NAMALWA (cell line): ENCODE results near the gene PIGV.

Source experiments
- DNase-seq: peaks from one replicate; pipeline ENCODE4 v3.0.0-alpha.2; 2015; ENCODE audit warnings: low spot score

PIGV gene

DNA sequence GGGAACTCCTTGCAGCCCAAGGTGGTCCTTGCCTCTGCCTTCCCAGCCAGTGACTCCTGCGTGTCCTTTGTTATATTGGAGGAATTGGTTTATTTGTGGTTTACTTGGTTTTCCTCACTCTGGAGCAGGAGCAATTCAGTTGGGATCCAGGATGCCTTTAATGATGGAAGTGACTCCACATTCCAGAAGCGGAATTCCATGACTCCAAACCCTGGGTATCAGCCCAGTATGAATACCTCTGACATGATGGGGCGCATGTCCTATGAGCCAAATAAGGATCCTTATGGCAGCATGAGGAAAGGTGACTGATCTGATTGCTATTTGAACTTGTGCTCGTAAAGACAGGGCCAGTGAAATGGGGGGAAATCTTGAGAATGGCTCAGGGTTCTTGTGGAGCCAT, 15.1 kb upstream of the PIGV start:
- DNase-seq = no peak

DNA sequence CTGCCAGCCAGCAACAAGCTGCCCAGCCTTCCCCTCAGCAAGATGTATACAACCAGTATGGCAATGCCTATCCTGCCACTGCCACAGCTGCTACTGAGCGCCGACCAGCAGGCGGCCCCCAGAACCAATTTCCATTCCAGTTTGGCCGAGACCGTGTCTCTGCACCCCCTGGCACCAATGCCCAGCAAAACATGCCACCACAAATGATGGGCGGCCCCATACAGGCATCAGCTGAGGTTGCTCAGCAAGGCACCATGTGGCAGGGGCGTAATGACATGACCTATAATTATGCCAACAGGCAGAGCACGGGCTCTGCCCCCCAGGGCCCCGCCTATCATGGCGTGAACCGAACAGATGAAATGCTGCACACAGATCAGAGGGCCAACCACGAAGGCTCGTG, 13.3 kb upstream of the PIGV start:
- no peak for DNase-seq

DNA sequence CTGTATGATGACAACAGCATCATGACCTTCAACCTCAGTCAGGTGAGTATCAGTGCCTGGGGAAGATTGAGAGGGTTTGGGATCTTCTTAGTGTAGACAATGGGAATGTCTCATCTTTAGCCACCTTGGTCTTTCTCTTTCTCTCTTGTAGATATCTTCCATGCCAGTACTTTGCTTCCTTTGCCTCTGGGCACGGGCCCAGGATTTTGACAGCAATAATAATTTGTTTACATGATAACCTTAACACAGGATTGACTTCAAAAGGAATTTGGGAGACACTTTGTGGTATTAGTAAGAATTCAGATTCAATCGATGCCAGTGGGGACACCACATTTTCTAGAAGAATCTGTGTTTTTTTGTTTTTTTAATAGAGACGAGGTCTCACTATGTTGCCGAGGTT, 12.1 kb upstream of the PIGV start:
- DNase-seq = no peak

DNA sequence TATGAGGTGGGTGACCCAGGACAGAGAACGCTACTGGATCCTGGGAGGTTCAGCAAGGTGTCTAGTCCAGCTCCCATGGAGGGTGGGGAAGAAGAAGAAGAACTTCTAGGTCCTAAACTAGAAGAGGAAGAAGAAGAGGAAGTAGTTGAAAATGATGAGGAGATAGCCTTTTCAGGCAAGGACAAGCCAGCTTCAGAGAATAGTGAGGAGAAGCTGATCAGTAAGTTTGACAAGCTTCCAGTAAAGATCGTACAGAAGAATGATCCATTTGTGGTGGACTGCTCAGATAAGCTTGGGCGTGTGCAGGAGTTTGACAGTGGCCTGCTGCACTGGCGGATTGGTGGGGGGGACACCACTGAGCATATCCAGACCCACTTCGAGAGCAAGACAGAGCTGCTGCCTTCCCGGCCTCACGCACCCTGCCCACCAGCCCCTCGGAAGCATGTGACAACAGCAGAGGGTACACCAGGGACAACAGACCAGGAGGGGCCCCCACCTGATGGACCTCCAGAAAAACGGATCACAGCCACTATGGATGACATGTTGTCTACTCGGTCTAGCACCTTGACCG, 8.6 kb upstream of the PIGV start:
- DNase-seq = no peak

DNA sequence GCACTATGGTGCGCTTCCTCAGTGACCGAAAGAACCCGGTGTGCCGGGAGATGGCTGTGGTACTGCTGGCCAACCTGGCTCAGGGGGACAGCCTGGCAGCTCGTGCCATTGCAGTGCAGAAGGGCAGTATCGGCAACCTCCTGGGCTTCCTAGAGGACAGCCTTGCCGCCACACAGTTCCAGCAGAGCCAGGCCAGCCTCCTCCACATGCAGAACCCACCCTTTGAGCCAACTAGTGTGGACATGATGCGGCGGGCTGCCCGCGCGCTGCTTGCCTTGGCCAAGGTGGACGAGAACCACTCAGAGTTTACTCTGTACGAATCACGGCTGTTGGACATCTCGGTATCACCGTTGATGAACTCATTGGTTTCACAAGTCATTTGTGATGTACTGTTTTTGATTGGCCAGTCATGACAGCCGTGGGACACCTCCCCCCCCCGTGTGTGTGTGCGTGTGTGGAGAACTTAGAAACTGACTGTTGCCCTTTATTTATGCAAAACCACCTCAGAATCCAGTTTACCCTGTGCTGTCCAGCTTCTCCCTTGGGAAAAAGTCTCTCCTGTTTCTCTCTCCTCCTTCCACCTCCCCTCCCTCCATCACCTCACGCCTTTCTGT, 7.3 kb upstream of the PIGV start:
- DNase-seq = no peak

DNA sequence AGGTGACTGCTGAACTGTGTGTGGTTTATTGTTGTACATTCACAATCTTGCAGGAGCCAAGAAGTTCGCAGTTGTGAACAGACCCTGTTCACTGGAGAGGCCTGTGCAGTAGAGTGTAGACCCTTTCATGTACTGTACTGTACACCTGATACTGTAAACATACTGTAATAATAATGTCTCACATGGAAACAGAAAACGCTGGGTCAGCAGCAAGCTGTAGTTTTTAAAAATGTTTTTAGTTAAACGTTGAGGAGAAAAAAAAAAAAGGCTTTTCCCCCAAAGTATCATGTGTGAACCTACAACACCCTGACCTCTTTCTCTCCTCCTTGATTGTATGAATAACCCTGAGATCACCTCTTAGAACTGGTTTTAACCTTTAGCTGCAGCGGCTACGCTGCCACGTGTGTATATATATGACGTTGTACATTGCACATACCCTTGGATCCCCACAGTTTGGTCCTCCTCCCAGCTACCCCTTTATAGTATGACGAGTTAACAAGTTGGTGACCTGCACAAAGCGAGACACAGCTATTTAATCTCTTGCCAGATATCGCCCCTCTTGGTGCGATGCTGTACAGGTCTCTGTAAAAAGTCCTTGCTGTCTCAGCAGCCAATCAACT, 6.4 kb upstream of the PIGV start:
- DNase-seq = no peak

DNA sequence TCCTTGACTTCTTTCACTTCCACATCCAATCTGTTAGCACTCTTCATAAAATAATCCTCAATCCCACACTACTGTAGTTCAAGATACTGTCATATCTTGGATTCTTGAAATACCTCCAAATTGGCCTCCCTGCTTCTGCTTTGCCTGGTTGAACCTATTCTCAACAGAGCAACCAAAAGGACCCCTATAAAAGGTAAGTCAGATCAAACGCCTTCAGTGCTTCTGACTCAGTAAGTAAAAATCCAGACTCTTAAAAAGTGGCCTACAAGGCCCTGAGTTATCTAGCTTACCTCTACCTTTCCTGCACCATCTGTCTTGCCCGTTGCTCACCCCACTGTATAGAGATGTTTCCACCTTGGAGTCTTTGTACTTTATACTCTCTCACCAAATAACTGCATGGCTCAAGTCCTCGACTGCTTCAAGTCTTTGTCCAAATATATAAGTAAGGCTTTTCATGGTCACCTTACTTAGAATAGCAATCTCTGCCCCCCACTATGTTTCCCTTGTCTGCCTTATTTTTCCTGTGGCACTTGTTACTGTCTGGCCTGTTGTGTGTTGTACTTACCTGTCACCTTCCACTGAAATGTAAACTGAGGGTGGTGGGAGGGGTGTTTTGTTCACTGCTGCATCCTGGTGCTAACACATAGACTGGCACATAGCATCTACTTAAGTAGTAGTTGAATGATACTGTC, 5.1 kb upstream of the PIGV start:
- DNase-seq = no peak

DNA sequence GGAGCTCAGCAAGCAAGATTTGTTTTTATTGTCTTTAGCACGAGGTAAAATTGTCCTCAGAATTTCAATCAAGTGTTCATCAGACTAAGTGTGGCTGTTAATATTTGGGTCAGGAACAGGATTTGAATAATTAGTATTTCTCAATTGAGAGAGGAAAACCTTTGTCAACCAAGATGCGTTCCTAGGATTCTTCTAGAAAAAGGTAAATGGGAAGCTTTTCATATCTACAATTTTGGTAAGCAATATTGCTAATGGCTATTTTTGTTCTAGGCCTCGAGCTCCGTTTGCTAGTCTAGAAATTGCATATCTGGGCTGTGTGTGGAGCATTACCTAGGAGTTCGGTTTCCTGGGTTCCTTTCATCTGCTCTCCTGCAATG, 4.1 kb upstream of the PIGV start:
- no peak for DNase-seq

DNA sequence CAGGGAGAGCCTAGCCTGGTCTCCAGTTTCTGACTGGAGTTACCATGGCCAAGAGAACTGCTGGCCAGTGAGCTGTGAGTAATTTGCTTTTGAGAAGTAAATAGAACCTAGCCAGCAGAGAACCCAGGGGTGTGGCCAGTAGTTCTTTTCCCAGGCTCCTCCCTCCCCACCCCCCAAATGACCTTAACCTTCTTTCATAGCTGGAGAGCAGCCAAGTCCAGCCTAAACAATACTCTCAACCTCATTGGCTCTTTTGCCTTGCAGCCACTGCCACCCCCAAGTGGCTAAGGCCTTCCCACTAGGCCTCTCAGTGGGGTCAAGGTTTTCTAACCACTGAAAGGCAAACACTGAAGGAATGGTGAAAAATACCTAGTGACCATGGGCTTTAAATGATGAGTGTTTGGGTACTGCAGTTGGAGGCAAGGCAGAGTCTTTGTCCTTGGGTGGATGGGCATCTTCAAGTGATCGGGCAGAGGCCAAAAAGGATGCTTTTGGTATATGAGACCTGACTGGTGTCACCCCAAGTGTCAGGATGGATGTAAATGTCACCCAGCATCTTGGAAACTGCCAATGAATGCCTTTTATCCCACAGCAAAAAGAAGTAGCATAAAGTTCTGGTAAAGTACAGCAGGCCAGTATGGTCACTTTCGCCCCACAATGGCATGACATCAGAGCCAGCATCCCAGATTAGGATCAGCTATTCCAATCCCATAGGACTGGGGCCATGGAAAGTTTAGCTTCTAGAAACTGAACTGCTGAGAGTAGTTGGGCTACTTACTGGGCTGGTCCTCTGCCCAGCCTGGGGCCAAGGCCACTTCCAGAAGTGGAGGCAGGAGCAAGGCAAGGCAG, 3.5 kb upstream of the PIGV start:
- DNase-seq = no peak

DNA sequence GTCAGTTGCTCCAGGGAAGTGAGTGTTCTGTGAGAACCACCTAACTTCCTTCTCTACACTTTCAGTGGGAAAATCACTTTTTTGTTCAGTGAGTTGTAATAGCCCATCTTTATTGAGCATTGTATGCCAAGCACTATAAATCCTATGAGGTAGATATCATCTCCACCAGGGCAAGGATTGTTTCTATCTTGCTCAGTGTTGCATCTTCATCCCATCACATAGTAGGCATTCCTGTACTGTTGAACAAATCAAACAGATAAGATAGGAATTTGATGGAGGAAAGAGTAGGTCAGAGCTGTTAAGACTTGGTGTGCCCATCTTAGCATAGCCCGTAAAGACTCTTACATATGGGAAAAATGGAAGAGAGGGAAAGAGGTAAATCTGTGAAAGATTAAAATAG, 2.9 kb upstream of the PIGV start:
- DNase-seq = no peak

DNA sequence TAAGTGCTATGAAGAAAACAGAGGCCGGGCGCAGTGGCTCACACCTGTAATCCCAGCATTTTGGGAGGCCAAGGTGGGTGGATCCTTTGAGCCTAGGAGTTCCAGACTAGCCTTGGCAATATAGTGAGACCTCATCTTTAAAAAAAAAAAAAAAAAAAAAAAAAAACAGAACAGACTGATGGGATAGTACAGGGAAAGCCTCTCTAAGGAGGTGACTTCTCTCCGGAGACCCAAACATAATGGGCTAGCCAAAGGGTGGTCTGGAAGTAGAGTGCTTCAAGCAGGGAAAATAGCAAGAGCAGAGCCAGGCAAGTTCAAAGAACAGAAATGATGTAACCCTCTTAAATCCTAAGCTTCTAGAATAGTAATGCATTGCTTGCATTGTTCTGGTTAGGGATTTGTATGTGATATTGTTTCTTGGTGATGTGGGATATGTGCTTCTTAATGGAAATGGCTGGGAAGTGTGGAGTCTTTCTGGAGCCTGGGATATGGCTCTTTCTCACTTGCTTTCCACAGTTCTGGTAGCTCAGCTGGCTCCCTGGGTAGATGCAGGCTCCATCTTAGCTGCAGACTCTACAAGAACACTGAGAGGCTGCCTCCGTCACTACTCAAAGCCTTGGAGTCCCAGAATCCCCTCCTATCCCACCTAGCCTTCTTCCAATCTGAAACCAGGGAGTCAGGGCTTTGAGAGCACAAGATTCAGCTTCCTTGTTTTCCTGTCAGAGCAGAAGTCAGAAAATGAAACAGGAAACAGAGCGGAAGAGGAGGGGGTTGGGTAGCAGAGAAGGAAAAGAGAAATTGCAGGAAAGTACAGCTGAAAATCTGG, 1.9 kb upstream of the PIGV start:
- DNase-seq = no peak

DNA sequence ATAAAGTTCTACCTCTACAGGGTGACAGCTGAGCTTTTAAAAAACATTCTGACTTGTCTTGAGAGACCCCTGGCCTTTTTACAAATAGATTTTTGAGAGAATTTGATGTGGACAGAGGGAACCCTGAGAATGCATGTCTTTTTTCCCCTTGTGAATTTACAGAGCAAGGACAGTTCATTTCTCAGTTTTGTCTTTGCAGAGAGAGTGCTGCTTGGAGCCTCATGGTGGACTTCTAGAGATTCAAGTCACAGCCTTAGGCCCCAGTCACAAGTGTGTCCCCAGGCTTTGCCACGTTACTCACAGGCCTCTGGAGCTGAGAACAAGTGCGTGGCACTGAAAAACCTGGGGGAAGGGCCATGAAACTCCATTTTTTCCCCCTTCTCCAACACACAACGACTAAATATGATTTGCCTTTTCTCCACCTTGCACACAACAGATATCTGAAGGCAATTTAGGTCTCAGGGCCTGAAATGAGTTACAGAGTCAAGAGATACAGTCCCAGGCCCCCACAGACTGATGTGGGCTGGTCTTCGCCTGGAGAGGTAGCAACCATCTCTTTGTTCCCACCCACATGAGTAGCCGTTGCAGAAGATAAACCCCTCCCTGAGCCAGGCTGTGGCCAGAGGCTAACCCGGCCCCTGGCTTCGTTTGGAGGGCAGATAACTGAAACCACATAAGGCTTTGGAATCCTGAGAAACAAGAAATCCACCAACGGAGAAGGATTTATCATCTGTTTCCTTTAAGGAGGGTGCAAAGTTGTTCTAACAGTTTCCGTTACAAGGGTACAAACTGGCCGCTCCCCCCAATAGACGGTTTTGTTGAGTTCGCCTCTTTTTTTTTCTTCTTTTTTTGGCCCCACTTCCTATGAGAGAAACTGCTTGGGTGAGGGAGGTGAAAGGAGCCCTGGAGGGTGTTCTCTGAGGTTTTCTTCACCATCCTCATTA, 1.0 kb upstream of the PIGV start:
- peak; percentile 72 for DNase-seq

DNA sequence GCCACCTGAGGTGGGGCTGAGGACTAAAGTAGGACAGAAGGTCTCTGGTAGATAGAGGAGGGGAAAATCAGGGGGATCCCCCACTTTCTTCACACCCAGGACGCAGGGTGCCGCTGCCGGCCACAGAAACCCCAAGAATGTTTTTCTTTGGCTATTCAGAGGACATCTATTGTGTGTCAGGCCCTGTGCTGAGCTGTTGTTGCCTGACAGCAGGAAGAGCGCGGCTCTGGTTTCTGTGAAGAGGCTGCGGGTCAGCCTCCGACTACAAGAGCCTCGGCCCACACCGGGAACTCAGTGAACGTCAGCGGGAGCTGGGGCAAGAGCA, 407 bp upstream of the PIGV start:
- peak; percentile 79 for DNase-seq

DNA sequence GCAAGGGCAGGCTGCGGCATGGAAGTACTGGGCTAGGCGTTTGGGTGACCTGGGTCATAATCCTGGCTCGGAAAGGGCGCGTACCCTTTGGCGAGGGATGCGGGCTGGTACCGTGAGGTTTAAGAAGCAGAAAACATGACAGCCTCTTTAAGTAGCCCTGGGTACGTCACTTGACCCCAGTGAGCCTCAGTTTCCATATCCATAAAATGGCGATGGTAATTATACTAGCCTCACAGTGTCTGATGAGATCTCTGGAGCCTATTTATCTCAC, 700 bp downstream of the PIGV start:
- no peak for DNase-seq

DNA sequence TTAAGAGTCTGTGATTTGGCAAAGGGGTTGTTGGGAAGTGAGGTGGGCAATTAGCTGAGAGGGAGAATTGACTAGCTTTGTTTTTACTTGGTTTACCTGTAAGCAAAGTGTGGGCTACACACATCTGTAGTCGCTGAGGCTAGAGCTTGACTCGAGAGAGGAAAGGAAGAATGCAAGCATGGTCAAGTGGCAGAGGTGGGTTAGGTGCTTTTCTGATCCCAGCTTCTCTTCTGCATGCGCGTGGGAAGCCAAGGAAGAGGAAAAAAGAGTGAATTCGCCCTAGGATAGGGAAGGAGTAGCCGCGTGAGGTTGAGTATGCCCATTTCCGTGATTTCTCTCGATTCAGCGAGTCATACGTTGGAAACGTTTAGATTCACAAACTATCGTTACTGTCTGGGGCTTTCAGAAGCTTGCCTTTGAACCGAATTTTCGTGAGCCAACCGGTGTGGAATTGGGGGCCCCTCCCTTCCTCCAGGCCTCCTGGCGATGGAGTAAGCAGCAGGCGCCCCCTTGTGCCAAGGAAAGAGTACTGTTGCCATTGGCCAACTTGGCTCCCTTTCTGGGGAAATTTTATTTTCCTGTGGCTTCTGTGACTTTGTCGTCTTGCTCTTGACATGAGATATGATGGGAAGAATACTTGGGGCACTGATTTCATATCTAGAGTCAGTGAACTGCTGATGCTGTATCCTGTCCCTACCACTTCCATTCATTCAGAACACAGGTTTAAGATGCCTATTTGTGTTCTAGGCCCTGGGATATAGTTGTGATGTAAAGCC, 1.3 kb downstream of the PIGV start:
- DNase-seq = peak; percentile 93

DNA sequence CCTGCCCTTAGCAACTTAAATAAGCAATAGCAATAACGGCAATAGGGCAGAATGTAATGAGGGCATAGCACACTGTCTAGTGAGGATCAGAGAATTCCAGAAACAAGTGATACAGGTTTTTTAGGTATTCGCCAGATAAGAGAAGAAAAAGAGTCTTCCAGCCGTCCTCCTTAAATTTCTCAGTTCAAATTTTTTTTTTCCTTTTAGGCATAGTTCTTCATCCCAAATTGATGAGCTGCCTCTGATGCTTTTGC, 1.8 kb downstream of the PIGV start:
- no peak for DNase-seq

DNA sequence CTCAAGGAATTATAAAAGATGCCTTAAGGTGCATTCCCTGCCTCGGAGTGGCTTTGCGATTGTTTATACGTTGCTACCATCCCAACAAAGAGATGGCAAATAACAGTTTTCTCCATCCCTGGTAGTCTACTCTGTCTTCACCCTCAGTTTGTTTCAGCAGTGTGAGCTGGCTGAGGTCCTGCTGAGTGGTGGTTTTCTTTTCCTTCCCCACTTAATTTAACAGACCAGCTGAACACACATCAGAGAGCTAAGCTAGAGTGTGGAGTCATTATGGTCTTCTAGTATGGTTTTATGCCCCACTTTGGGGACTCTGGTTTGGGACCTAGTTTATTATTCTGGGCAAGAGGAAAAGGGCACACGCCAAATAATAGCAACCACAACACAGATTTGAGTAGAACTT, 2.2 kb downstream of the PIGV start:
- no peak for DNase-seq

DNA sequence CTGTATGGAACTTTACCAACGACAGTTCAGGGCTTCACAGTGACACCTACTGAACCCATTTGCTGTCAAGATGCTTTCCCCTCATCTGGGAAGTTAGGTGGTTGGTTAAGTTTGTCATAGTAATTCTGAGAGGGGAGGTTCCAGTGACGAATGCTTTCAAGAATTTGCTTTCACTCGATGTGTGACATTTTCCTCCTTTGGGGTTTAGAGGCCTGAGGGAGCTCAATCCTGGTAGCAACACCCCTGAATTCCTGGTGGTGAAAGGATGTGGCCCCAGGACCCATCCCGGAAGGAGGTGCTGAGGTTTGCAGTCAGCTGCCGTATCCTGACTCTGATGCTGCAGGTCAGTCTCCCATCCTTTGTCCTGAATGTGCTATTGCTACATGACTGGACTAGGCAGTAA, 2.8 kb downstream of the PIGV start:
- DNase-seq = no peak

DNA sequence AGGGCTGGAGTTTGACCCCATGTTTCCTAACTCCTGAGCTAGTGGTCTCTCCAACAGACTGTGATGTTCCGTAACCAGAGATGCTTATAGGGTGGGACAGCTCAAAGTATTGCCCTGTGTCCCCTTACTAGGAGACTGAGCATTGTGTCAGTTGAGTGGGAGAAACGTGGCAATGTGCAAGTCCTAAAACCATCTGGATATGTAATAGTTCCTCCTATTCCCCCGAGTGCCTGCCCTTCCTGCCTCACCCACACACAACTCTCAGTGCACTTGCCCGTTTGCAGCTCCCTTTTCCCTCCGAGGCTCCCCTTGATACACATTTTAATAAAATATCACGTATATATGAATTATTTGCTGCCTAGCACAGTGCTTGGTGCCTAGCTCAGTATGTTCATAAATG, 3.4 kb downstream of the PIGV start:
- DNase-seq = no peak

DNA sequence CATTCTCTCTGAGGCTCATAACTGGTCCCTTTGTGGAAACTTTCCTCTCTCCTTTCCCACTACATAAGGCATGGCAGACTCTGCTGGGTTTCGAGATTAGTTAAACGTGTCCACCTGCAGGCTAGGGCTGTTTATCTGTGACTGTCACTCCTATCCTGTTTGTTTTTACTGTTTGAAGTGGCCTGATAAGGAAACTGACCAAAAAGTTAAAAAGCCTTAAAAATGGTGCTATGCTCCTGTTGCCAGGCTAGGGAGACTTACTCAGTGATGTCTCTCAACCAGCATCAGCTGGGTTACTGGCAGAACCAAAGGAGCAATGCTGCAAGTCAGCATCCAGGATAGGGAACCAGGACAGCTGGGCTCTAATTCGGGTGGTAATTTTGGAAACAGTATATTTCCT, 3.9 kb downstream of the PIGV start:
- no peak for DNase-seq

DNA sequence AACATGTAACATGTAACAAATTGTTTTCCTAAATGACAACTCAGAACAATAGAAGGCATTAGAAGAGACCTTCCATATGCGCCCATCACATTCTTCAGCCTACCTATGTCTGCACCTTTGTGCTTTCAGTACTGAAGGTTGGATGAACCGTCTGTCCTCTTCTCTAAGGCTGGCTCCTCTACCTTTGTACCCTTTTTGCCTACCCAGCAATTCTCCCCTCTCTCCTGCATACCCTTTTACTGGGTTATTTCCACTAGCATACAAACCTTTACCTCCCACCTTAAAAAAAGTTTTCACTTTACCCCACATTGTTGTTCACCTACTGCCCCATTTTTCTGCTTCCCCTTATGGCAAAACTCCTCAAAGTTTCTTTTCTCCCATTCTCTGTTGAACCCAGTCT, 5.2 kb downstream of the PIGV start:
- no peak for DNase-seq
